Measurements from ENCODE around the gene FSTL4.

- TF ChIP-seq CTCF (IDR thresholded peaks at IDR 0.05; ENCODE audit: poor library complexity, severe bottlenecking), result no peak
- no peak for TF ChIP-seq REST (IDR thresholded peaks at IDR 0.05; ENCODE audit: borderline replicate concordance)
- TF ChIP-seq EZH2 (IDR thresholded peaks at IDR 0.05; ENCODE audit: borderline replicate concordance, insufficient read depth, low read length, poor library complexity, severe bottlenecking), result no peak
- no peak for TF ChIP-seq RAD21 (conservative IDR thresholded peaks at IDR 0.05)
- no peak for TF ChIP-seq POLR2AphosphoS5 (IDR thresholded peaks at IDR 0.05)
These were observed 65.8 kb downstream of the FSTL4 start for GRCh38 chr5:133546500-133546899.

Data from neural cell (in vitro differentiated cells).